Effector CD8-positive, alpha-beta T cell (primary cell): ENCODE results near the gene SLC9C1.
"Not testable (repeated sequence)": the region's sequence is repeated elsewhere in the genome, so short reads cannot be mapped to it uniquely, and the experiment has no call there.

Experiments
- DNase-seq: peaks from one replicate; lab custom pipeline; 2025; lab: John Stamatoyannopoulos, UW

SLC9C1 gene

GRCh38 chr3:112187300-112187699 lies 106.7 kb downstream of the SLC9C1 start:
- no peak for DNase-seq

- not testable (repeated sequence) for DNase-seq
Observed at GRCh38 chr3:112185423-112186035, 108.5 kb downstream of the SLC9C1 start.

DNA sequence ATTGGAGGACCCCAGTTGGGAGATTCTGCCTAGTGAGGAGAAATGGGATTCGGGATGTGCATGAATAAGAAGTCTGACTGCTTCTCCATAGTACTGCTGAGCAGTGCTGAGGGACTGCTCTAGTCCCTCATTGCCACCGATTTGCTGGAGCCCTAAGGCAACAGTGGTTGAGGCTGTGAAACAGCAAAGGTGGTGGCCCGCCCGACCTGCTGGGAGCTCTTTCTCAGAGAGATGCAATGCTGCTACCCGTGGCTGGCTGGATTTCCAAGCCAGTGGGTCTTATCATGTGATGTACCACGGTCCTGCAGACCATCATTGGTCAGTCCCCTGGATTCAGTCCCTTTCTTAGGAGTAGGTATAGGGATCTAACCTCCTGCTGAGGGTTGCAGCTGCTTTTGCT lies 118.4 kb downstream of the SLC9C1 start:
- no peak for DNase-seq

- no peak for DNase-seq
Observed at GRCh38 chr3:112175037-112175436, 119.0 kb downstream of the SLC9C1 start.

DNA sequence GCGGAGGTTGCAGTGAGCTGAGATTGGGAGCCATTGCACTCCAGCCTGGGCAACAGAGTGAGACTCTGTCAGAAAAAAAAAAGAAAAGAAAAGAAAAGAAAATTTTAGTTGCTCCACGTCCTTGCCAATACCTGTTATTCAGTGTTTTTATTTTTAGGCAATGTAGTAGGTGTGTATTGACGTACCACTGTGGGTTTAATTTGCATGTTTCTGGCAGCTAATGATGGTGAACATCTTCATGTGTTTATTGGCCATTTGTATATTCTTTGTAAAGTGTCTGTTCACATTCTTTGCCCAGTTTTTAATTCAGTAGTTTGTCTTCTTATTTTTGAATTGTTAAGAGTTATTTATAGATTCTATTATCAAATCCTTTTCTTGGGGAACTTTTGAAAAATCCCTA lies 122.9 kb downstream of the SLC9C1 start:
- no peak for DNase-seq

DNA sequence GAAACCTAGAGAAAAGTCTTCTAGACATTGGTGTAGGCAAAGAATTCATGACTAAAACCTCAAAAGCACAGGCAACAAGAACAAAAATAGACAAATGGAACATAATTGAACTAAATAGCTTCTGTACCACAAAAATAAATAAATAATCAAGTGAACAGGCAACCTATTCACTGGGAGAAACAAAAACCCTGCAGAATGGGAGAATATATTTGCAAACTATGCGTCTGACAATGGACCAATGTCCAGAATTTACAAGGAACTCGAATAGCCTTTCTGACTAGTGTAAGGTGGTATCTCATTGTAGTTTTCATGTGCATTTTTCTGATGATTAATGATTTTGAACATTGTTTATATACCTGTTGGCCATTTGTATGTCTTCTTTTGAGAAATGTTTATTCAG lies 124.0 kb downstream of the SLC9C1 start:
- DNase-seq, result no peak

DNA sequence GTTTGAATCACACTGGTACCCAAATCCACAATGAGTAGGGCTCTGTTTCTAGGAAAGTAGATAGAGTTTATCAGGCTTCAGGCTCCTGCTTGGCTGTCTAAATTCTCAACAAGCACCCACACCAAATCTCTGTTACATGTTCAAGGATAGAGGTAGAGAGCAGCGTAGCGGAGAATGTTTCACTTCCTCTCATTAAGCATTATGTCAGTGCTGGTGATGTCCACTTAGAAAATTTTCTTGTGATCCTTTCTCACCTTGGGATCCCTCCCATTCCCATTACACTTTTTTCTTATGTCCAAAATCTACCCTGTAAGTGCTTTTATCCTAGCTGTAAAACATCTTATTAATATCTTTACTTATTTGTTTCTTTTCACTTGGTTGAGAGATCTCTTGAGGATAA lies 126.3 kb downstream of the SLC9C1 start:
- DNase-seq, result no peak

- no peak for DNase-seq
Observed at GRCh38 chr3:112149136-112149535, 144.9 kb downstream of the SLC9C1 start.

GRCh38 chr3:112143689-112144088 lies 150.3 kb downstream of the SLC9C1 start:
- DNase-seq, result no peak

GRCh38 chr3:112143251-112143650 lies 150.8 kb downstream of the SLC9C1 start:
- DNase-seq, result no peak

GRCh38 chr3:112141293-112141692 lies 152.7 kb downstream of the SLC9C1 start:
- DNase-seq, result no peak

- no peak for DNase-seq
Observed at GRCh38 chr3:112140584-112140983, 153.4 kb downstream of the SLC9C1 start.

DNA sequence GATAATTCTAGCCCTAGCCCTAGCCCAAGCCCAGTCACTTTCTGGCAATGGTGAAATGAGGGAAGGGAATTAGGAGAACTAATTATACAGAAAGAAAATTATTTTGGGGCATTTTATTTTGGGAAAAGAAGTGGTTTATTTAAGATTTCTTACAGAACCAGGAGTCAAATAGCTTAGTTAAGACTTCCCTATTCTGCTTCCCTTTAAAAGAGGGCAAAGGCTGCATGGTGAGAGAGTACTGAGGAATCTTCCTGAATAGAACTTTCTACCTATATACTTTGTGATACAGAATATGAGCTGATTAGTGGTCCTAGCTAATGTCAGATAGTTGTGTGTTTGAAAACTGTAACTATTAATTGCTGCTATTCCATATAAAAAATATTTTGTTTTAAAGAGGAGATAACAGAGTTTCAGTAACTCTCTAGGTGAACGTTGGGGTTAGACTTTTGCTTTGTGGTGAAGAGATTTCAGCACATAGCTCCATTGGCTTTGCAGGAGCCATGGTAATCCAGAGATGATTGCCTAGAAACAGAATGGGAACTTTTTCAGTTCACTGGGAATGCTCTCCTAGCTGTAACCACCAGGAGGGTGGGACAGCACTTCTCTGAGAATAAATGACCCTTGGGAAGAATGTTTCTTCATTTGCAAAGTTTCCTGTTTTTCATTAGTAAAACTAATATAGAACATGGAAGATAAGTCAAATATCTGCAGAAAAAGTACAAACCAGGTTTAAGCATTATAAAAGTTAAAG lies 155.6 kb downstream of the SLC9C1 start:
- DNase-seq, result no peak

GRCh38 chr3:112137781-112138180 lies 156.2 kb downstream of the SLC9C1 start:
- no peak for DNase-seq

- no peak for DNase-seq
Observed at GRCh38 chr3:112136959-112137693, 156.9 kb downstream of the SLC9C1 start.

GRCh38 chr3:112136046-112136445 lies 158.0 kb downstream of the SLC9C1 start:
- DNase-seq, result no peak

DNA sequence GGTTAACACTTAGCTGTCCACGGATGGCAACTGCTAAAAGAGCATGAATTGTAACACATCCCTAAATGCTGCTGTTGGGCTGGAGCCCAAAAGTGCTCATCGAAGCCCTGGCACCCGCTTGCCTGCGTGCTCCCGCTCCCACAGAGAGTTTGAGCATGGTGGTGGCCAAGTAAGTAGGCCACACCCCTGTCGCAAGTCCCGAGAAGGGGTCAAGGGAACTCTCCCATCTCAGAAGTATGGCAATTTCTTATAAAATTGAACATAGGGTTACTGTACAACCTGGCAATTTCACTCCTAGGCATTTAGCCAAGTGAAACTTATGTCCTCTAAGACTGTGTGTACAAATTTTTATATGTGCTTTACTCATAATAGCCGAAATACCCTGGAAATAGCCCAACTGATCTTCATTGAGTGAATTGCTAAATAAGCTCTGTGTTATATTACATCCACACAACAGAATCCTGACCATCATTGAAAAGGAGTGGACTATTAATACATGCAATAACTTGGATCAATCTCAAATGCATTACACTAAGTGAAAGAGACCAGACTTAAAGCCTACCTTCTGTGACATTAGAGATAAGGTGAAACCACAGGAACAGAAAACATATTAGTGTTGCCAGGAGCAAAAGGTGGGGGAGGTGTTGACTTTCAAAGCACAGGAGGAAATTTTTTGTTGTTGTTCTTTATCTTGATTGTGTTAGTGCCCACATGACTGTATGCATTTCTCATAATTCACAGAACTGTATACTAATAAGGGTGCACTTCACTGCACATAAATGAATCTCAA lies 159.5 kb downstream of the SLC9C1 start:
- DNase-seq, result no peak

DNA sequence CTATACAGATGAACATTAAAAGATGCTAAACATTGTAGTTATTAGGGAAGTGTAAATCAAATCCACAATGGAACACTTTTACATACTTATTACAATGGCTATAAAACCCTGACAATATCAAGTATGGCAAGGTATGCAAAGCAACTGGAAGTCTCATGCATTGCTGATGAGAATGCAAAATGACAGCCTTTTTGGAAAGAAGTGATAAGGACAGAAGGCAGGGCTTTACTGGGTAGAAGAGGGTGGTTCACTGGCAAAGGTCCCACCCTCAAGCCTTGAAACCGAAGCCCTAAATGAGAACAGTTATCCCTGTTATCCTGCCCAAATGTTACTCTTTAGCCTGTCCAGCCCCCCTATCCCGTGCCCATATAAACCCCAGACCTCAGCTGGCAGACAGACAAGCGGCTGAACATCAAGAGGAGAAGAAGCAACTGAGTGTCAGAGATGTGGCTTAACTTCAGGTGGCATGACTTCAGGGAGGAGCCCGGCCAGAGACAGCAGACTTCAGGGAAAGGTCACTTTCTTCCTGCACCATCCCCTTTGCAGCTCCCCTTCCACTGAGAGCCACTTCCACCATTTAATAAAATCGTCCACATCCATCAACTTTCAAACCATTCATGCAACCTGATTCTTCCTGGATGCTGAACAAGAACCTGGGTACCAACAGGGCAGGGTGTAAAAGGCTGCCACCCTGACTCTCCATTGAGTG lies 160.2 kb downstream of the SLC9C1 start:
- DNase-seq, result no peak

GRCh38 chr3:112132975-112133448 lies 161.0 kb downstream of the SLC9C1 start, which contains the start of gene GCSAM:
Gene GCSAM, minus strand, starts transcription at chr3:112133248. Its CDS starts 128 bp downstream, at chr3:112133120.
- DNase-seq, result peak; percentile 36

- DNase-seq, result no peak
Observed at GRCh38 chr3:112132554-112132953, 161.5 kb downstream of the SLC9C1 start.

GRCh38 chr3:112132088-112132487 lies 161.9 kb downstream of the SLC9C1 start:
- DNase-seq, result no peak
